Epithelial cell of proximal tubule (primary cell): ENCODE measurements around the gene LGR6. TPM values are rescaled to one million over a fixed set of nuclear protein-coding genes. Genes with fewer than 3 reads are reported as not detected.

Experiments used
- DNase-seq: peaks from one replicate; pipeline ENCODE4 v3.0.0-alpha.2; 2011; ENCODE audit warnings: low read depth
- H3K4me3 ChIP-seq: 2 replicates; pipeline ENCODE4 v1.5.1; 2011; ENCODE audit warnings: low read depth, mild to moderate bottlenecking, low read length
- total RNA-seq: library from RNA; depleted of rRNA; stranded (reverse); fragments of >200 nt; gene quantifications from 2 replicates; pipeline ENCODE4 v1.2.3, GENCODE V29; 2015
- TF ChIP-seq, protein P1 (sequence below): conservative IDR thresholded peaks from 2 replicates; pipeline ENCODE4 v1.5.1; 2012; ENCODE audit warnings: low read depth, mild to moderate bottlenecking, low read length

LGR6 gene
- total RNA-seq, 1 donor from 2014 or later = not detected

DNA sequence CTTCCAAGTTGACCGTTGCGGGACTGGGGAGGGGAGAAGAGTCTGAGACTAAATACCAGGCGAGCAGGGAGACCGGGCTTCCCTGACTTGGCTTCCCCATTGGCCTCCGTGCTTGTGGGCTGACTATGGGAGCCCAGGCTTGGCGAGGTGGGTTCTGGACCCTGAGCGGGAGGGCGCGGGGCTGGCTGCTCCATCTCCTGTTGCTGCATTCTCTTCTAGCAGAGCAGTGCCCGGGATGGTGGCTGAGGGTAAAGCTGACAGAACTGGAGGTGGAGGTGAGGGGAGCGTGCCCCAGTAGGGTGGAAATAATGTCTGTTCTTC is 689 bp downstream of the LGR6 start:
- no peak for DNase-seq
- H3K4me3 ChIP-seq = no peak overlapping the region
- TF ChIP-seq, protein P1, sequence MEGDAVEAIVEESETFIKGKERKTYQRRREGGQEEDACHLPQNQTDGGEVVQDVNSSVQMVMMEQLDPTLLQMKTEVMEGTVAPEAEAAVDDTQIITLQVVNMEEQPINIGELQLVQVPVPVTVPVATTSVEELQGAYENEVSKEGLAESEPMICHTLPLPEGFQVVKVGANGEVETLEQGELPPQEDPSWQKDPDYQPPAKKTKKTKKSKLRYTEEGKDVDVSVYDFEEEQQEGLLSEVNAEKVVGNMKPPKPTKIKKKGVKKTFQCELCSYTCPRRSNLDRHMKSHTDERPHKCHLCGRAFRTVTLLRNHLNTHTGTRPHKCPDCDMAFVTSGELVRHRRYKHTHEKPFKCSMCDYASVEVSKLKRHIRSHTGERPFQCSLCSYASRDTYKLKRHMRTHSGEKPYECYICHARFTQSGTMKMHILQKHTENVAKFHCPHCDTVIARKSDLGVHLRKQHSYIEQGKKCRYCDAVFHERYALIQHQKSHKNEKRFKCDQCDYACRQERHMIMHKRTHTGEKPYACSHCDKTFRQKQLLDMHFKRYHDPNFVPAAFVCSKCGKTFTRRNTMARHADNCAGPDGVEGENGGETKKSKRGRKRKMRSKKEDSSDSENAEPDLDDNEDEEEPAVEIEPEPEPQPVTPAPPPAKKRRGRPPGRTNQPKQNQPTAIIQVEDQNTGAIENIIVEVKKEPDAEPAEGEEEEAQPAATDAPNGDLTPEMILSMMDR = no peak

DNA sequence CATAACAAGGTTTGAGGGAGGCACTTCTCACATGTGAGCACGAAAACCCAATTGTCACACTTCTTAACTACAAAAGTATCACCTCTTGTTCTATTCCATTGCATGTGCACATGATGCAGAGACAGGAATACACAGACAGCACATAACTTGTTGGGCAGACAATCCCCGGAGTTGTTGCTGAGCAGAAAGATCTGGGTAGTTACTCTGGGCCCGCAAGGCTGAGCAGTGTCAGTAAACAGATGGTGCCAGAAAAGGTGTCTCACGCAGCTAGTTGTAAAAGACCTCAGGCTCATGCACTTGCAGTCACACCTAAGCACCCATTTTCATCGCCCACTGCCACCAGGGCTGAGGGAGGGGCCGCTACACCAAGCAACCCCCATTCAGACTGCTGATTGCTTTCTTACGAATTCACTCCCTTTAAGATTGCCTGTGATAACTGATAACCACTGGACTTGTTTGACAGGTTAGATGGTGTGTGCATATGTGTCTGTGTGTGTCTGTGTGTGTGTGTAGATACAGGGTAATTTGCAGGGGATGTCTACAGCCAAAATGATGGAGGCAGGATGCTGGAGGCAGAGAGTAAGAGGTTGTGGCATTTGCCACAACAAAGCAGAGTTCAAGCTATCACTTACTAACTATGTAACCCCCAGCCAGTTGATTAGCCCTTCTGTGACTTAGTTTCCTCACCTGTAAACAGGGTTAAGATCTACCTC is 4.2 kb downstream of the LGR6 start:
- TF ChIP-seq, protein P1 = no peak
- DNase-seq = no peak
- H3K4me3 ChIP-seq = no peak overlapping the region

DNA sequence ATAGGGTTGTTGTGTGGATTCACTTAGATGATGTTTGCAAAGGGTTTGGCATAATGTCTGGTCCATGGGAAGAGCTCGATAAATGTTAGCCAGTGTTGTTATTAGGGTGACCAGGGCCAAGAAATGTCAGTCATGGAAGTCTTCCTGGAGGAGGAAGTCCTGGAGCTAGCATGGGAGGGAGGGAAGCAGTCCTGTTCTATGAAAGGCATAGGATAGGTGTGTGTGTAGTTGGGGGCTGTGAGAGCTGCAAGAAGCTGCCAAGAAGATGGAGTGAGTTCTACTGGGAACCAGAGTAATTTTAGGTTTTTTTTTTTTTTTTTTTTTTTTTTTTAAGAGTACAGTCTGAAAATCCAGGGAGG is 4.7 kb downstream of the LGR6 start:
- H3K4me3 ChIP-seq = no peak overlapping the region
- no peak for DNase-seq
- TF ChIP-seq, protein P1 = no peak

DNA sequence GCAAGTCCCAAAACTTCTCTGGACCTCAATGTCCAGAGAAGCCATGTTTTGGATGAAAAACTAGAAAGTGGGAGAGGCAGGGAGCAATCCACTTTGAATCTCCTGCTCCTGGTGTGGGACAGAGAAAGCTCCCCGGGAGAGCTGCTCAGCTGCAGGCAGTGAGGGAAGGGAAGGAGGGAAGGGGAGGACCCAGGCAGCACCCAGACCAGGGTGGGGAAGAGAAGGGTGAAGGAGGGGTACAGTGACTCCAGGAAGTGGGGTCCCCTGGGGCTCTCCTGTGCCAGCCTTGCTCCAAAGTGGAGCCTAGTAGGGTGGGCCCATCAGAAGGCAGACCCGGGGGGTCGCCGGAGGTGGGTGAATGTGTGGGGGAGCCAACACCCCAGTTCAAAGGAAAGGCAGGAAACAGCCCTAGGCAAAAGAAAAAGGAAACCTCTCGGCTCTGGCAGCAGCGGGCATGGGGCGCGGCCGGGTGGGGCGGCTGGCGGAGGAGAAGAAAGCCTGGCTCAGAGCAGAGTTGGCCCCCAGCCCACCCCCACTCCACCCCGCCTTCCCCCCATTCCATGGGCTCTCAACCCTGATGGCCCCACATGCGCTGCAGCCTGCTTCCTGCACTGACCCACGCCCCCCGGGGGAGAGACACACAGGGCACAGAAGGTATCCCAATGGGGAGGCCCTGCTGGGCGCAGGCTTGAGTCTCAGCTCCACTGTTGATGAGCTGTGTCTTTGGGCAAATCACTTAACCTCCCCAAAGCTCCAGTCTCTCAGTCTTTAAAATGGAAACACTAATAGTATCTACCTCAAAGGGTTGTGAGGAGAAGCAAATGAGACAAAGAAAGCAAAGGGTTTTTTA is 5.7 kb downstream of the LGR6 start:
- no peak overlapping the region for H3K4me3 ChIP-seq
- TF ChIP-seq, protein P1 = no peak
- no peak for DNase-seq

- H3K4me3 ChIP-seq = no peak overlapping the region
- TF ChIP-seq, protein P1 = no peak
- DNase-seq = no peak
Observed at GRCh38 chr1:202200112-202200548, 6.5 kb downstream of the LGR6 start.

GRCh38 chr1:202200669-202201068 is 7.1 kb downstream of the LGR6 start:
- no peak overlapping the region for H3K4me3 ChIP-seq
- no peak for DNase-seq
- TF ChIP-seq, protein P1 = no peak

GRCh38 chr1:202201266-202201665 is 7.7 kb downstream of the LGR6 start:
- TF ChIP-seq, protein P1 = no peak
- H3K4me3 ChIP-seq = no peak overlapping the region
- no peak for DNase-seq
